ENCODE data around the gene DAP.
A peak's percentile ranks its signal among the peaks of the same experiment; 100 is the strongest.
"Not testable (repeated sequence)": the region's sequence is repeated elsewhere in the genome, so short reads cannot be mapped to it uniquely, and the experiment has no call there.

Gene DAP

GRCh38 chr5:10633271-10634049 is 127.6 kb downstream of the DAP start:
- DNase-seq (ENCODE audit: low spot score): no peak
- Histone ChIP-seq H3K4me3 (no peak overlapping the region), H3K27ac (no peak overlapping the region)
- TF ChIP-seq CTCF (IDR thresholded peaks at IDR 0.05): no peak

GRCh38 chr5:10632110-10632761 is 128.8 kb downstream of the DAP start:
- peak overlapping the region; percentile 16 for H3K4me3 ChIP-seq
- H3K27ac ChIP-seq: no peak overlapping the region
- no peak for DNase-seq (ENCODE audit: low spot score)
- no peak for TF ChIP-seq CTCF (IDR thresholded peaks at IDR 0.05)

DNA sequence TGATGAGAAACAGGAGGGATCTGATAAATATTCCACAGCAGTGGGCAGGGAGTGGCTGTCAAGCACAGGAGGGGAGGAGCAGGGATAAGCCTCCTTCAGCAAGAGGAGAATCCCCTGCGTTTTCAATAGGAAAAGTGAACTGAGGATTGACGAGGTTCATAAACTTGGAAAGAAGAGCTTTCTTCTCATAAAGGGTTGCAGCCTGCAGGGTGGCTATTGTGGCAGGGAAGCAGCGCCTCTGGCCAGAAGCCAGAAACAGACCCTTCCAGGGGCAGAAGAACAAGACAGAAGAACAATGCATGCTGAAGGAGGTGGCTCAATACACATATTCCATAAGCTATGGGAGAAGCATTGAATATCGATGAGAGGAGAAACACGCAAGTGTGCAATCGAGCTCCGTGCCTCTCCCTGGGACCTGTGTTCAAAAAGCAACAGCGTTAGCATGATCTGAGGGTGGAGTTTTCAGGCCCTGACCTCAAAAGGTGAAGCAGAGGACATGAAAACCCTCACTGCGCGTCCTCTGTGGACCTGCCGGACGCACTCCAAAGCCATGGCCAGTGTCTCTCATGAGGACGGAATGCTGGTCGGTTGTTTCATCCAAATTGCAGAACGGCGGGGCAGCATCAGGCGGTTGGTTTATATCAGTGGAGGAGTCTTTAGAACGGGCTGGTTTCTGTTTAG is 129.6 kb downstream of the DAP start:
- H3K27ac ChIP-seq: no peak overlapping the region
- H3K4me3 ChIP-seq: no peak overlapping the region
- TF ChIP-seq CTCF (IDR thresholded peaks at IDR 0.05): no peak
- DNase-seq (ENCODE audit: low spot score): no peak

GRCh38 chr5:10630744-10631143 is 130.3 kb downstream of the DAP start:
- not testable (repeated sequence) for H3K27ac ChIP-seq; H3K4me3 ChIP-seq; DNase-seq (ENCODE audit: low spot score)

- no peak overlapping the region for H3K4me3 ChIP-seq
- no peak overlapping the region for H3K27ac ChIP-seq
- no peak for DNase-seq (ENCODE audit: low spot score)
- TF ChIP-seq CTCF (IDR thresholded peaks at IDR 0.05): no peak
Measured at GRCh38 chr5:10630126-10630525, 130.9 kb downstream of the DAP start.

DNA sequence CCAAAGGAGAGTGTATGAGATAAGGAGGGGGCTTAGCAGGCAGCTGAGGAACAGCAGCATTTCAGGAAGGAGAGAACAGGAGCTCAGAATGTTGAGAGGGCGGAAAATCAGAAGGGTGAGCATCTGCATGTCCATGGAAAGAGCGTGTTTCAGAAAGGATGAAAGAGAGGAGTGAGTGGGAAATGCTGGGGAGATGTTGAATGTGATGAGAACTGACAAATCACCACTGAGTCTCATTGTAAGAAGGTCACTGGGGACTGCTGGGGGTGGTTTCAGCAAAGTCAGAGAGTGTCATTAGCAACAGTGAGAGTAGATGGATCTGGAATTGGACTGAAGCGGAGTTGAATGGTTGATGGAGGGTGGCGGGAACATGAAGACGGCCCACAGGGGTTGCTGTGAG is 131.4 kb downstream of the DAP start:
- no peak for TF ChIP-seq CTCF (IDR thresholded peaks at IDR 0.05)
- no peak for DNase-seq (ENCODE audit: low spot score)

More for the DNA sequence above, 131.4 kb downstream of the DAP start:
- no peak overlapping the region for H3K27ac ChIP-seq
- H3K4me3 ChIP-seq: no peak overlapping the region

All from coronary artery (tissue), 2 donors.